ENCODE results near the gene PRKCZ. TPM values are rescaled to one million over a fixed set of nuclear protein-coding genes. Genes with fewer than 3 reads are reported as not detected.

PRKCZ gene
- total and polyA plus RNA-seq, 4 donors = 4.8 to 9.9 (median 8.4) TPM

DNA sequence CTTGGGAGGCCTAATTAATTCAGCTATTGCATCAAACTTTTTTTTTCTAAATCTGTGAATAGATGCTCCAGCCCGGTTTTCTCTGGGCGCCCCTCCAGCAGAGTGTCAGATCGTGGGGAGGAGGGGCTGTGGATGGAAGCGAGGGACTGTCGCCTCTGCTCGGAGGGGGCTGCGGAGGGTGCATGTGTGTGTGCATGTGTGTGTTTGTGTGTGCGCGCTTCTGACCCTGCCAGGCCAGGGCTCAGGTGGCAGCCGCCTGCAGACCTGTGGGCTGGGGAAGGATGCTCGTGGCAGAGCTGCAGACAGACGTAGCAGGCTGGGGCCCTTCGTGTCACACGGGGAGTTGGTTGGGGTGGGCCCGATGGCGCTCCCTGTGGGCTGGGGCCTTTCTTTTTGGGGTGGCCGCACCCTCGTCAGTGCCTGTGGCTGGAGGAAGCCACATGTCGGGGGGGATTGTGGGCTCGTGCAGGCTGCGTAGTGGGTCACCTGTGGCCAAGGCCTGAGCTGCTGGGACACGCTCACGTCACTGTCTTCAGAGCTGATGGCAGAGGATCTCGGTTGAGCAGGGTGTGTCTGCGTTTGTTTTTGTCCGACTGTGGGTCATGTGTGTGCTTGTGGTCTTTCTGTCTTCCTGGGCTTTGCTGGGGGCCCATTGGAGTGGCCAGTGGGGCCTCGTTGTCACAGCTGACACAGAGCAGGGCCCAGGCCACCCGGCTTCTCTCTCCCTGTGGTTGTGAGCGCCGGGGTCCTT is 180.7 kb downstream of the PRKCZ start (continued):
- no peak for TF ChIP-seq TAF1 (conservative IDR thresholded peaks at IDR 0.05)
- TF ChIP-seq FOXA1 (IDR thresholded peaks at IDR 0.05) = no peak
- no peak for TF ChIP-seq ZBTB33 (IDR thresholded peaks at IDR 0.05)

GRCh38 chr1:2231532-2232254 is 181.5 kb downstream of the PRKCZ start:
- TF ChIP-seq ZBTB33 (IDR thresholded peaks at IDR 0.05) (no peak), RAD21 (IDR thresholded peaks at IDR 0.05) (peak; percentile 9 to 13), JUND (IDR thresholded peaks at IDR 0.05) (no peak), EGR1 (IDR thresholded peaks at IDR 0.05; ENCODE audit: low read depth in 2 of 2) (no peak), NR2F2 (IDR thresholded peaks at IDR 0.05) (no peak), FOXA2 (IDR thresholded peaks at IDR 0.05) (no peak), GABPA (IDR thresholded peaks at IDR 0.05 in 1 of 2, conservative IDR thresholded peaks at IDR 0.05 in 1 of 2) (peak in 1 of 2 donors; percentile 45), TAF1 (conservative IDR thresholded peaks at IDR 0.05) (no peak), FOXA1 (IDR thresholded peaks at IDR 0.05) (no peak), HNF4G (IDR thresholded peaks at IDR 0.05) (peak; percentile 27), SP1 (IDR thresholded peaks at IDR 0.05) (peak; percentile 53), HNF4A (conservative IDR thresholded peaks at IDR 0.05) (peak; percentile 64 to 74), YY1 (IDR thresholded peaks at IDR 0.05) (peak; percentile 68), MAX (IDR thresholded peaks at IDR 0.05) (peak; percentile 12), CTCF (IDR thresholded peaks at IDR 0.05; ENCODE audit: low read depth, low read length, missing input control) (no peak), RXRA (IDR thresholded peaks at IDR 0.05) (peak; percentile 10 to 58)
- TF ChIP-seq, protein P1, sequence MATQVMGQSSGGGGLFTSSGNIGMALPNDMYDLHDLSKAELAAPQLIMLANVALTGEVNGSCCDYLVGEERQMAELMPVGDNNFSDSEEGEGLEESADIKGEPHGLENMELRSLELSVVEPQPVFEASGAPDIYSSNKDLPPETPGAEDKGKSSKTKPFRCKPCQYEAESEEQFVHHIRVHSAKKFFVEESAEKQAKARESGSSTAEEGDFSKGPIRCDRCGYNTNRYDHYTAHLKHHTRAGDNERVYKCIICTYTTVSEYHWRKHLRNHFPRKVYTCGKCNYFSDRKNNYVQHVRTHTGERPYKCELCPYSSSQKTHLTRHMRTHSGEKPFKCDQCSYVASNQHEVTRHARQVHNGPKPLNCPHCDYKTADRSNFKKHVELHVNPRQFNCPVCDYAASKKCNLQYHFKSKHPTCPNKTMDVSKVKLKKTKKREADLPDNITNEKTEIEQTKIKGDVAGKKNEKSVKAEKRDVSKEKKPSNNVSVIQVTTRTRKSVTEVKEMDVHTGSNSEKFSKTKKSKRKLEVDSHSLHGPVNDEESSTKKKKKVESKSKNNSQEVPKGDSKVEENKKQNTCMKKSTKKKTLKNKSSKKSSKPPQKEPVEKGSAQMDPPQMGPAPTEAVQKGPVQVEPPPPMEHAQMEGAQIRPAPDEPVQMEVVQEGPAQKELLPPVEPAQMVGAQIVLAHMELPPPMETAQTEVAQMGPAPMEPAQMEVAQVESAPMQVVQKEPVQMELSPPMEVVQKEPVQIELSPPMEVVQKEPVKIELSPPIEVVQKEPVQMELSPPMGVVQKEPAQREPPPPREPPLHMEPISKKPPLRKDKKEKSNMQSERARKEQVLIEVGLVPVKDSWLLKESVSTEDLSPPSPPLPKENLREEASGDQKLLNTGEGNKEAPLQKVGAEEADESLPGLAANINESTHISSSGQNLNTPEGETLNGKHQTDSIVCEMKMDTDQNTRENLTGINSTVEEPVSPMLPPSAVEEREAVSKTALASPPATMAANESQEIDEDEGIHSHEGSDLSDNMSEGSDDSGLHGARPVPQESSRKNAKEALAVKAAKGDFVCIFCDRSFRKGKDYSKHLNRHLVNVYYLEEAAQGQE (IDR thresholded peaks at IDR 0.05) = no peak
- TF ChIP-seq, protein P2, sequence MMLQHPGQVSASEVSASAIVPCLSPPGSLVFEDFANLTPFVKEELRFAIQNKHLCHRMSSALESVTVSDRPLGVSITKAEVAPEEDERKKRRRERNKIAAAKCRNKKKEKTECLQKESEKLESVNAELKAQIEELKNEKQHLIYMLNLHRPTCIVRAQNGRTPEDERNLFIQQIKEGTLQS (IDR thresholded peaks at IDR 0.05) = no peak
- Histone ChIP-seq H3K36me3 (ENCODE audit: control insufficient read depth in 4 of 4, insufficient read depth in 3 of 4, low read depth in 1 of 4, low read length in 3 of 4) (no peaks in the 10 kb centered on the region), H3K9ac (ENCODE audit: low read depth in 1 of 2, low read length in 2 of 2) (peak overlapping the region; percentile 2 to 89), H3K27me3 (ENCODE audit: control insufficient read depth in 4 of 4, insufficient read depth in 4 of 4, low read length in 3 of 4) (no peaks in the 10 kb centered on the region), H3K27ac (ENCODE audit: low read depth in 1 of 2, low read length in 2 of 2) (peak overlapping the region; percentile 91 to 93), H3K4me1 (ENCODE audit: control insufficient read depth in 4 of 4, insufficient read depth in 4 of 4, low read length in 3 of 4) (peaks cover 36 to 68% (median 58%) of the 10 kb centered on the region in 4 donors), H3K4me3 (ENCODE audit: low read depth in 1 of 3, low read length in 3 of 3) (peak overlapping the region; percentile 6 to 83 (median 82)), H3K9me3 (ENCODE audit: control insufficient read depth in 4 of 4, low read length in 3 of 4) (no peaks in the 10 kb centered on the region)
- DNase-seq (ENCODE audit: low spot score) = peak; percentile 70
- WGBS = 20% methylated on average over 26 of the region's 26 CpGs
